ENCODE results near the gene ELK1.
A peak's percentile ranks its signal among the peaks of the same experiment; 100 is the strongest.

Gene ELK1

DNA sequence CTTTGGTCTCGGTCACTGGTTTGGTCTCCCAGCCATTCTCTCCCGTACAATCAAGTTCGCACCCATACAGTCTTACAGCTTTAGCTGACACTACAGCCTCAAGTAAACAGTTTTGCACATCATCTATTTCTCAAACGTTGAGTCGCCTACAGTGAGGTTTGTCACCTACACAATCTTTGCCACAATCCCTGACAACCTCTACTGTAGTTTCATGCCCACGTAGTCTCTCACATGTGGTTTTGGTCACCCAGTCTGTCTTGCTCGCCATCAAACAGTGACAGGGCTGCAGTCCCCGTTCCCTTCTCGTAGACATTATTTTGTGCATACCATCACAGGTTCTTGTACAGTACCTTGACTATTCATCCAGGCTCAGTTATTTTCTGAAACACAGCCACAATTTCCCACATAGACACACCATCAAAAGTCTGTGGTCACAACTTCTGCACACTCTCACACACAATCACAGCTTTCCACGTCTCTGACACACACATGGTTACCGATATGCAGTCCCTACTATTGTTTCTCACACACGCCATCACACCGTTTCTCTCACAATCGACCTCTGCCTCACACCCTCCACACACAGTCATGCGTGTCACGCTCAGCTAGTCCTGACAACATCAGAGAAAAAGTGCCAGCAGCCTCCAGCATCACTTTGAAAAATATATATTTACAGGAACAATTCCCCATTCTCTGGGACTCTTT lies 15.3 kb downstream of the ELK1 start:
- TF ChIP-seq CTCF (IDR thresholded peaks at IDR 0.05; ENCODE audit: borderline replicate concordance, control extremely low read depth, extremely low read depth, insufficient read depth, missing control alignments), result no peak

DNA sequence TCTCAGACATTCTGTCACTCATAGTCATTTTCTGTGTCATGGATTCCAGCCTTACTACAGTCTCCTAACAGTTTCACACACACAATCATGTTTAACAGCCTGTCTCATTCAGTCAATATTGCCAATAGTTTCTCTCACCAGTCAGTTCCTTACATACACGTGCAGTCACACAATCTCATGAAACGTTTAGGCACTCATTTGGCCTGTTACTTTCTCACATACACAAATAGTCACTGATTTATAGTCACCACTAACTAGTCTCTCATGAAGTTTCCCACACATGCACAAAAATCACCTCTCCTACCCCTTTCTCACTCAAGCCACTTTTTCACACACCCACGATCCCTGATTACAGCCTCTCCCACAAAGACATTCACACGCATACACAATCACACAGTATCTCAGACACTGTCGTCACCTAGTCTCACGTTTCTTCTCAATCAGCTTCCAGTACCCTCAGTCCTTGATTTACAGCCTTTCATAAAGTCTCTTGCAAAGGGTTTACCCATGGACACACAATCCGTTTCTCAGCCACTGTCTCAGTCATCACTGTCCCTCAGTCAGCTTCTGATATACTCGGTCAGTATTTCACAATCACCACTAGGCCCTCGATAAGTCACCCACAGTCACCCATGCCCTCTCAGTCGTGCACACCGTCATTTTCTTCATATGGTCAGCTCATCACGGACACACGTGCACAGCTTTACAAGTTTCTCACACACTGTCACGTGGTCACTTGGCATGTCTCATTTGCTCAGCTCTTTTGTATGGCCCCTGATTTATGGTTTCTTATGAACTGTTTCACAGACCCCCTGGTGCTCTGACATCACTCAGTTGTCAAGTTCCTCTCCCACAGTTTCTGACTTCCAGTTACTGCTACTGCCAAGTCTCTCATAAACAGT lies 16.4 kb downstream of the ELK1 start:
- DNase-seq (ENCODE audit: low spot score), result no peak
- in situ Hi-C loops (cut with MboI; ENCODE audit: low sequenced_read_pairs, unreplicated experiment), result no loop called here
- TF ChIP-seq CTCF (IDR thresholded peaks at IDR 0.05; ENCODE audit: borderline replicate concordance, control extremely low read depth, extremely low read depth, insufficient read depth, missing control alignments), result no peak

More for the DNA sequence above, 15.3 kb downstream of the ELK1 start:
- in situ Hi-C loops (cut with MboI; ENCODE audit: low sequenced_read_pairs, unreplicated experiment), result no loop called here
- no peak for DNase-seq (ENCODE audit: low spot score)

GRCh38 chrX:47632666-47633065 lies 17.7 kb downstream of the ELK1 start:
- in situ Hi-C loops (cut with MboI; ENCODE audit: low sequenced_read_pairs, unreplicated experiment), result no loop called here
- no peak for TF ChIP-seq CTCF (IDR thresholded peaks at IDR 0.05; ENCODE audit: borderline replicate concordance, control extremely low read depth, extremely low read depth, insufficient read depth, missing control alignments)
- no peak for DNase-seq (ENCODE audit: low spot score)

- no peak for DNase-seq (ENCODE audit: low spot score)
- in situ Hi-C loops (cut with MboI; ENCODE audit: low sequenced_read_pairs, unreplicated experiment), result no loop called here
- no peak for TF ChIP-seq CTCF (IDR thresholded peaks at IDR 0.05; ENCODE audit: borderline replicate concordance, control extremely low read depth, extremely low read depth, insufficient read depth, missing control alignments)
Observed at GRCh38 chrX:47631676-47632075, 18.7 kb downstream of the ELK1 start.

DNA sequence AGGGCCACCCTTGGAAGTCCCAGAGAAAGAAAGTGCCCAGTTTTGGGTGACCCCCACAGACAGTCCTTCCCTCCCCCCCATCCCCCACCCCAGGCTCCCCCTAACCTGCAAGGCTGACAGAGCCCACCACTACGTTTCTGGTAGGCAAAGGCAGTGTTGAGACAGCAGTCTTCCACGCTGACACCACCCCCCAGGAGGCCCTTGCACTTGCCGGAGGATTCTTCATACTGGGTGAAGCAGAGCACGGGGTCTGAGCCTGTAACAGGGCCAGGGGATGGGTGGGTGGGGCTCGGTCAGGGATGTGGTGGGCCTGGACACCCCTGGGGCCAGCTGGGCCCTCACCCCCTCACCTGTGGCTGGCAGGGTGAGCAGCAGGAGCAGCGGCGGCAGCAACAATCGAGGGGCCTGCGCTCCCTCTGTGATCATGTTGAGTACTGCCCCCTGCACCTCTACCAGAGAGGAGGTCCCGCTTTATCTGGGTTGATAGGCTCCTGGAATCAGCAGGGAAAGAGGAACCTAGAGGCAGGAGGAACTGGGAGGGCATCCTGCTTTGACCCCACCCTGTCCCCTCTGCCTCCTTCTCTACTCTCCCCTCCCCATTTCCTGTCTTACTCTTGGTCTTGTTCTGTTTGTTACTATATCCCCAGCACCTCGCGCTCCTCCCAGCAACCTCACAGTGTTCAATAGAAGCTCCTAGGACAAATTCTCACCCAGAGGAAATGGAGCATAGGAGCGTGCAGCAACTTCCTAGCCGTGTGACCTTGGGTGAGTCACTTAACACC lies 20.8 kb downstream of the ELK1 start, which contains the start of gene CFP:
TSS of gene CFP (minus strand) at position 512 of the 782 bp plus-strand sequence. CDS start at position 426, 86 bp downstream.
- DNase-seq (ENCODE audit: low spot score), result no peak
- no peak for TF ChIP-seq CTCF (IDR thresholded peaks at IDR 0.05; ENCODE audit: borderline replicate concordance, control extremely low read depth, extremely low read depth, insufficient read depth, missing control alignments)
- in situ Hi-C loops (cut with MboI; ENCODE audit: low sequenced_read_pairs, unreplicated experiment), result no loop called here

- in situ Hi-C loops (cut with MboI; ENCODE audit: low sequenced_read_pairs, unreplicated experiment), result no loop called here
- DNase-seq (ENCODE audit: low spot score), result no peak
- TF ChIP-seq CTCF (IDR thresholded peaks at IDR 0.05; ENCODE audit: borderline replicate concordance, control extremely low read depth, extremely low read depth, insufficient read depth, missing control alignments), result peak; percentile 29
Observed at GRCh38 chrX:47628982-47629381, 21.4 kb downstream of the ELK1 start.

Measured in GM13976 (cell line).